CD4-positive, alpha-beta T cell treated with Interleukin-6 for 4 hours (primary cell): ENCODE measurements around the gene PCGF3.
"Not testable (repeated sequence)": the region's sequence is repeated elsewhere in the genome, so short reads cannot be mapped to it uniquely, and the experiment has no call there.

Experiments
- DNase-seq: peaks from one replicate; pipeline ENCODE4 v3.0.0-alpha.2; 2020; ENCODE audit warnings: mixed read lengths

Gene PCGF3

GRCh38 chr4:803884-804283 is 98.3 kb downstream of the PCGF3 start:
- no peak for DNase-seq

- DNase-seq = no peak
Measured at GRCh38 chr4:804804-805203, 99.2 kb downstream of the PCGF3 start.

DNA sequence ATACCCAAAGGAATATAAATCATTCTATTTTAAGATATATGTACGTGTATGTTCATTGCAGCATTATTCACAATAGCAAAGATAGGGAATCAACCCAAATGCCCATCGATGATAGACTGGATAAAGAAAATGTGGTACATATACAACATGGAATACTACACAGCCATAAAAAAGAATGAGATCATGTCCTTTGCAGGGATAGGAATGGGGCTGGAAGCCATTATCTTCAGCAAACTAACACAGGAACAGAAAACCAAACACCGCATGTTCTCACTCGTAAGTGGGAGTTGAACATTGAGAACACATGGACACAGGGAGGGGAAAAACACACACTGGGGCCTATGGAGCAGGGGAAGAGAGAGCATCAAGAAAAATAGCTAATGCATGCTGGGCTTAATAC is 101.3 kb downstream of the PCGF3 start:
- not testable (repeated sequence) for DNase-seq

DNA sequence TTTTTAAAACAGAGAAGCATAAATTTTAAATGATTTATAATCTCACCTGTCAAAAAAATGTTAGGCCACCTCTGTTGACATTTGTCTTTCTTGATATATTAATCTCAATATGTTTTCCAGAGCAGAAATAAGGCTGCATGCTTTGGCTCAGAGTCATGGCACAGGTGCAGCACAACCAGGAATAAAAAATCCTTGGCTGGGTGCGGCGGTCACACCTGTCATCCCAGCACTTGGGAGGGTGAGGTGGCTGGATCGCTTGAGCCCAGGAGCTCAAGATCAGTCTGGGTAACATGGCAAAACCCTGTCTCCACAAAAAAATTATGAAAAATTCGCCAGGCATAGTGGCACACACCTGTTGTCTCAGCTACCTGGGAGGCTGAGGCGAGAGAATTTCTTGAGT is 102.2 kb downstream of the PCGF3 start:
- no peak for DNase-seq

GRCh38 chr4:808860-809570 is 103.4 kb downstream of the PCGF3 start:
- no peak for DNase-seq

DNA sequence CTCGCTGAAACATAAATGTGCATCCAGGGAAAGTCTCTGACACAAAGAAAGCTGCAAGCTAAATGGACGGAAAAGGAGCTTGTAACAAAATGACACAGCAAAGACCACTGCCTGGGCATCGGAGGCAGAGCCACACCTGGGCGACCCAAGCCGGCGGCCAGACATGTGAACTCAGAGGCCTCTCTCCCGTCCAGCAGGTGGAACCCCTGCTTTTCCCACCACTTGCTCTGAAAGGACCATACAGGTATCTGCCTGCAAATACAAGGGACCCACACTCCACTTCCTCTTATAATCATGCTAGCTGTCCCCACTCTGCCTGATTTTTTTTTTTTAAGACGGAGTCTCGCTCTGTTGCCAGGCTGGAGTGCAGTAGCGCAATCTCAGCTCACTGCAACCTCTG is 108.3 kb downstream of the PCGF3 start:
- DNase-seq = no peak

- no peak for DNase-seq
Measured at GRCh38 chr4:814312-814850, 108.7 kb downstream of the PCGF3 start.

GRCh38 chr4:815464-816146 is 110.0 kb downstream of the PCGF3 start:
- DNase-seq = no peak

DNA sequence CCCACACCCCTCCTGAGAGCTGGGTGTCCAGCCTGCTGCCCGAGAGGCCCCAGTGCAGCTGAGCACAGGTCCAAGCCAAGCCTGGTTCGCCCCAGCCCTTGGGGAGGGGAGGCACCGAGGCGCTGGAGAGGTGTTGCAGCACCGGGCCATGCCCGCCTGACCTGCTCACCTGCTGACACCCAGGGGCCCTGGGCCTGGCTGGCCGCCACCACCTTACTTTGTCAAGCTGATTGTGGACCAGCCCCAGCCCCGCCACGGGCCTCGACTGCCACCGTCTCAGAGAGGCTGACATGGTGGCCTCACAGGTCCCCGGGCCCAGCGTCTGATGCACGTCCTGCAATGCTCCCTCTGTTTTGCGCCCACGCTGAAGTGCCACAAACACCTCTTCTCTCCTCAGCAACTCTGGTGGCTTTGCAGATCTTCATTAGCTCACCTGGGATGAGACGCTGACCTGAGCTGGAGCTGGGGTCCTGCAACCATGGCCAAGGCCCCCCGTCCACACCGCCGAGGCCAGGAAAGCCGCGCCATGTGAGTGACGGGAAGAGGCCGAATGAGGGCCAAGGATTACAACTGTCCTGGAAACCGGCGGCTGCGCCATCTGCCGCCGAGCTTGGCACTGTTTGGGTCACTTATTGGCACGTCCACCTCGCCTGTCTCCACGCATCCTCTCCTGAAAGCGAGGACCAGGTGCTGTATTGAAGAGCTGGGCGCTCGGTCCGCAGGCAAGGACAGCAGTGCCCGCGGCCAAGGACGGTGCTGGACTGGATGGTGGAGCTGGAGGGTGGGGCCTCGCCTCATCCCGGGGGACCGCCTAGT is 112.7 kb downstream of the PCGF3 start:
- no peak for DNase-seq

DNA sequence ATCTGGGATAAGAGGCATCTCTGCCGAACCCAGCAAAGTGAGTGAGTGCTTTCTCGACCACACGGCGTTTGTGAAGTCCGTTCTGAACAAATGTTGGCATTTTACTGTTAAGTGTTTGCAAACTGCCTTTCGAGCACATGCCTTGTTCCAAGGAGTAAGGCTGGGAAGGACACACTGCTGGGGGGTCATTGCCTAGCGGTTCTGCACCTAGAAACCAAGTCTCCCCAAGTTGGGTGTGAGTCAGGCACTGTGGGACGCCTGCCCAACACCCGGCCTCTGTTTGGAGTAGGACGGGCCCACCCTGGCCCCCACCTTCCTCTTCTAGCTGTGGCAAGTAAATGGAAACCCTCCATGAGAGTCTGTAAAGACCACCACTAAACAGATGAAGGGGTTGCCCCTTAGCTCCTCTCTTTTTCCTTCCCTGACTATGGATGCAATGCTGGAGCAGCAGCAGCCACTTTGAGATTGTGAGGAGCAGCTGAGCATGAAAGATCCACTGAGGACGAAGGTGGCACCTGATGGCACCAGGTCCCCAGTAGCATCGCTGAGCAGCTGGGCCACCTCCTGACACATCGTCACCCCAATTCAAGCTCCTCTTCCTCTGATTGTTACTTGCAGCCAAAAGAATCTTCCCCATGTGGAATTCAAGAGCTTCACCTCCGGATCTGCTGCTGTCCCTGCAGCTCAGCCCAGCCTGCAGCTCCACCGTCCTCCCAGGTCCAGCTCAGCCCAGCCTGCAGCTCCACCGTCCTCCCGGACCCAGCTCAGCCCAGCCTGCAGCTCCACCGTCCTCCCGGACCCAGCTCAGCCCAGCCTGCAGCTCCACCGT is 114.0 kb downstream of the PCGF3 start:
- DNase-seq = no peak
